Kidney (tissue), 14 donors: ENCODE results near the gene GSPT1. TPM values are rescaled to one million over a fixed set of nuclear protein-coding genes. Genes with fewer than 3 reads are reported as not detected.
A peak's percentile ranks its signal among the peaks of the same experiment; 100 is the strongest.

Source experiments
- DNase-seq, 5 donors: peaks; one replicate each; pipeline ENCODE4 v3.0.0-alpha.2; 2013 to 2020
- FAIRE-seq: peaks from 2 replicates; lab custom pipeline; 2012; peaks lifted over from hg19 to GRCh38; lab: Jason Lieb, UNC
- H3K27ac ChIP-seq, 2 donors: one replicate each; pipeline ENCODE4 v1.7.0; 2013; ENCODE audit warnings: low read depth in 2 of 2, low read length in 2 of 2, inconsistent platforms in 1 of 2
- H3K27me3 ChIP-seq: one replicate; pipeline ENCODE4 v1.7.1; 2013; ENCODE audit warnings: low read length, inconsistent platforms; ENCODE audit not compliant: control insufficient read depth, insufficient read depth
- H3K36me3 ChIP-seq, 3 donors: one replicate each; pipeline versions ENCODE4 v1.7.0 to v1.7.1; 2013; ENCODE audit warnings: low read length in 3 of 3, control low read depth in 1 of 3, inconsistent platforms in 1 of 3; ENCODE audit not compliant: insufficient read depth in 3 of 3, control insufficient read depth in 2 of 3
- H3K4me1 ChIP-seq, 3 donors: one replicate each; pipeline versions ENCODE4 v1.7.0 to v1.7.1; 2013; ENCODE audit warnings: low read length in 3 of 3, inconsistent platforms in 1 of 3, low read depth in 1 of 3; ENCODE audit not compliant: control insufficient read depth in 2 of 3, insufficient read depth in 2 of 3
- H3K4me3 ChIP-seq, 3 donors: one replicate each; pipeline versions ENCODE4 v1.7.0 to v1.8.1; 2013; ENCODE audit warnings: low read length in 3 of 3, control low read depth in 1 of 3, inconsistent platforms in 1 of 3
- H3K9ac ChIP-seq, 3 donors: one replicate each; pipeline versions ENCODE4 v1.7.0 to v1.7.1; 2013; ENCODE audit warnings: low read length in 3 of 3, control low read depth in 1 of 3, inconsistent platforms in 1 of 3
- H3K9me3 ChIP-seq, 3 donors: one replicate each; pipeline versions ENCODE4 v1.7.0 to v1.7.1; 2013; ENCODE audit warnings: low read length in 3 of 3, control low read depth in 1 of 3, inconsistent platforms in 1 of 3; ENCODE audit not compliant: control insufficient read depth in 2 of 3, insufficient read depth in 1 of 3
- CTCF ChIP-seq: IDR thresholded peaks from 3 replicates; pipeline ENCODE4 v1.5.1; 2012; ENCODE audit warnings: mild to moderate bottlenecking, moderate library complexity, borderline replicate concordance; ENCODE audit not compliant: insufficient read depth; ENCODE audit errors: extremely low read depth
- intact Hi-C: fragments of 100-400 bp; cut with DNase I; formaldehyde crosslinking; loops from one replicate; pipeline ENCODE4 v1.11.1; 2022
- polyA plus RNA-seq: library from polyadenylated mRNA; stranded (reverse); fragments of 350-450 nt; fragmentation: Illumina TruSeq; extraction: RNeasy Lipid Tissue Mini Kit (QIAGEN cat#74804); gene quantifications from one replicate; pipeline ENCODE4 v1.2.3, GENCODE V29; 2014; ENCODE audit warnings: low read depth, low replicate concordance; ENCODE audit not compliant: insufficient read depth
- total RNA-seq: library from RNA; stranded (reverse); fragmentation: NEBNext Ultra II Directional; extraction: Animal tissue kit (Norgen Biotek cat#: 25700); gene quantifications from one replicate; pipeline ENCODE4 v1.2.1, GENCODE V29; 2021
- donor health status: control.
- donor health status: control.
- donor health status: control.
- donor health status: control.
- donor health status: control.
- donor health status: DM: yes; HTN: yes; CAD: no.
- donor health status: Normal renal cell carcinoma (clear cell type).

The GSPT1 gene
- total and polyA plus RNA-seq, 2 donors from 2014 or later = 48.3 to 99.0 TPM

DNA sequence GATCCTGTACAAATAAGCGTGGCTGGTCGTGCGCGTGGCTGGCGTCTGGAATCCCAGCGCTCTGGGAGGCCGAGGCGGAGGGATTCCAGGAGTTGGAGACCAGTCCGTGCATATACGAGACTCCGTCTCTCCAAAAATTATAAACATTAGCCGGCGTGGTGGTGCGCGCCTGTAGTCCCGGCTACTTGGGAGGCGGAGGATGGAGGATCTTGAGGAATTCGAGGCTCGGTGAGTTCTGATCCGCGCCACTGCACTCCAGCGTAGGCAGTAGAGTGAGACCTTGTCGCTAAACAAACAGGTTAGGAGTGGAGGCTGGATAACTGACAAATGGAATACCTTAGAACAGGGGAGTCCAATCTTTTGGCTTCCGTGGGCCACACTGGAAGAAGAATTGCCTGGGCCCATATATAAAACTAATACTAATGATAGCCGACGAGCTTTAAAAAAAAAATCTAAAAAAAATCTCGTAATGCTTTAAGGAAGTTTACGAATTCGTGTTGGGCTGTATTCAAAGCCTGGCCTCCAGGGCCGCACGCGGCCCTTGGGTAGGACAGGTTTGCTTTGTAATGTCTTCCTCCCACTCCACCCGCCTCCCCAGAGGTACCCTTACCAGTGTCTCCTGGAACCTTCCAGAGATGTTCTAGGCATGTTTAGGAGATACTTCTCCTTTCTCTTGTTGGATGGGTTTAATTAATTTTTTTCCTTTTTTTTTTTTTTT, 63.5 kb downstream of the GSPT1 start:
- FAIRE-seq (no peak), DNase-seq (peak in 2 of 5 donors; percentile 38 to 59)
- intact Hi-C loops = no loop called here

GRCh38 chr16:11851294-11852091, 64.3 kb downstream of the GSPT1 start, which contains the start of gene RSL1D1:
Gene RSL1D1 (minus strand): TSS chr16:11851542. CDS start chr16:11851512, 30 bp downstream.
- TF ChIP-seq CTCF = no peak
- Histone ChIP-seq H3K9ac (peak within 1 kb of the TSS; percentile 87 to 90 (median 88)), H3K36me3 (peaks cover 5 to 19% (median 10%) of the 10 kb centered on the region in 3 donors), H3K4me3 (peak within 1 kb of the TSS; percentile 82 to 96 (median 84)), H3K27ac (peak within 1 kb of the TSS; percentile 82 to 91), H3K9me3 (no peaks in the 10 kb centered on the region), H3K27me3 (no peaks in the 10 kb centered on the region), H3K4me1 (peaks cover 0 to 10% (median 6%) of the 10 kb centered on the region in 3 donors)
- DNase-seq (peak; percentile 96 to 98 (median 97)), FAIRE-seq (no peak)
- intact Hi-C loops = no loop called here

More for the DNA sequence above, 63.5 kb downstream of the GSPT1 start:
- TF ChIP-seq CTCF = no peak
- peak overlapping the region; percentile 82 to 96 (median 84) for H3K4me3 ChIP-seq
- peak overlapping the region; percentile 66 to 90 (median 88) for H3K9ac ChIP-seq
- peaks cover 5 to 14% (median 5%) of the 10 kb centered on the region in 3 donors for H3K36me3 ChIP-seq
- peaks cover 0 to 10% (median 6%) of the 10 kb centered on the region in 3 donors for H3K4me1 ChIP-seq
- no peaks in the 10 kb centered on the region for H3K9me3 ChIP-seq
- peak overlapping the region; percentile 82 to 91 for H3K27ac ChIP-seq
- no peaks in the 10 kb centered on the region for H3K27me3 ChIP-seq

DNA sequence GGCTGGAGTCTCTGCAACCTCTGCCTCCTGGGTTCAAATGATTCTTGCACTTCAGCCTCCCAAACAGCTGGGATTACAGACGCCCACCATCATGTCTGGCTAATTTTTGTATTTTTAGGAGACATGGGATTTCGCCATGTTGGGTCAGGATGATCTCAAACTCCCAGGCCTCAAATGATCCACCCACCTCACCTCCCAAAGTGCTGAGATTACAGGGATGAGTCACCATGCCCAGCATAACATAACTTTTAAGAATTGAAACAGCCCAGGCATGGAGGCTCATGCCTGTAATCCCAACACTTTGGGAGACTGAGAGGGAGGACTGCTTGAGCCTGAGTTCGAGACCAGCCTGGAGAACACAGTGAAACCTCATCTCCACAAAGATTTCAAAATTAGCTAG, 66.9 kb downstream of the GSPT1 start:
- peaks cover 17 to 40% (median 28%) of the 10 kb centered on the region in 3 donors for H3K36me3 ChIP-seq
- no peak for TF ChIP-seq CTCF
- no peak overlapping the region for H3K4me3 ChIP-seq
- H3K4me1 ChIP-seq = peaks cover 0 to 8% (median 6%) of the 10 kb centered on the region in 3 donors
- intact Hi-C loops = no loop called here
- H3K27ac ChIP-seq = no peak overlapping the region
- DNase-seq (no peak), FAIRE-seq (no peak)
- H3K9me3 ChIP-seq = no peaks in the 10 kb centered on the region
- no peak overlapping the region for H3K9ac ChIP-seq
- no peaks in the 10 kb centered on the region for H3K27me3 ChIP-seq
